Measurements from ENCODE around the gene KRTAP3-3.

- no peak for TF ChIP-seq POLR2A (IDR thresholded peaks at IDR 0.05; ENCODE audit: extremely low read depth, insufficient read length)
- no peak for TF ChIP-seq CTCF (IDR thresholded peaks at IDR 0.05; ENCODE audit: low read depth, low read length)
Observed at GRCh38 chr17:40996829-40997228, 2.9 kb upstream of the KRTAP3-3 start.

Measured in NB4 (cell line).